Breast epithelium (tissue), 4 donors: ENCODE data around the gene PPP1R7. TPM values are rescaled to one million over a fixed set of nuclear protein-coding genes. Genes with fewer than 3 reads are reported as not detected.

Experiments used
- DNase-seq, 2 donors: peaks; one replicate each; pipeline ENCODE4 v3.0.0-alpha.2; 2019; ENCODE audit warnings: low spot score in 2 of 2
- H3K27ac ChIP-seq, 2 donors: fragments of 200-600 bp; sonication (generic) in 1 of 2; one replicate each; pipeline ENCODE4 v1.5.1; 2016 to 2019; ENCODE audit warnings: mild to moderate bottlenecking in 1 of 2
- H3K27me3 ChIP-seq, 2 donors: fragments of 200-600 bp; sonication (generic) in 1 of 2; one replicate each; pipeline versions ENCODE4 v1.5.1 to v1.6.0; 2017 to 2019; ENCODE audit warnings: control low read depth in 1 of 2, mild to moderate bottlenecking in 1 of 2
- H3K36me3 ChIP-seq: fragments of 200-600 bp; one replicate; pipeline ENCODE4 v1.5.1; 2019
- H3K4me1 ChIP-seq, 2 donors: fragments of 200-600 bp; sonication (generic); one replicate each; pipeline ENCODE4 v1.5.1; 2016 to 2019; ENCODE audit warnings: control low read depth in 1 of 2
- H3K4me3 ChIP-seq, 3 donors: fragments of 200-600 bp; sonication (generic); 1 replicate in 2 of 3; 2 replicates in 1 of 3; pipeline ENCODE4 v1.5.1; 2016 to 2019; ENCODE audit warnings: mild to moderate bottlenecking in 3 of 3, moderate library complexity in 2 of 3
- H3K9me3 ChIP-seq, 2 donors: fragments of 200-600 bp; sonication (generic) in 1 of 2; one replicate each; pipeline ENCODE4 v1.5.1; 2016 to 2019; ENCODE audit warnings: control low read depth in 1 of 2
- POLR2A ChIP-seq: fragments of 450-650 bp; IDR thresholded peaks from one replicate; pipeline ENCODE4 v1.6.1; 2016; ENCODE audit warnings: antibody characterized with exemption, mild to moderate bottlenecking, moderate library complexity
- POLR2AphosphoS5 ChIP-seq, 3 donors: sonication (generic); formaldehyde crosslinking; IDR thresholded peaks; one replicate each; pipeline ENCODE4 v1.6.1; 2017; ENCODE audit warnings: antibody characterized with exemption in 3 of 3
- intact Hi-C: fragments of 100-400 bp; cut with DNase I; formaldehyde crosslinking; loops from one replicate; pipeline ENCODE4 v1.15.1; 2023; ENCODE audit warnings: low total_unique reads
- total RNA-seq, 3 donors: library from RNA; depleted of rRNA; stranded (reverse); fragments of >200 nt; gene quantifications; one replicate each; pipeline ENCODE4 v1.1.0, GENCODE V29; 2016
- TF ChIP-seq, protein P1 (sequence below), 3 donors: fragments of 450-650 bp; IDR thresholded peaks; one replicate each; pipeline ENCODE4 v1.5.1; 2016 to 2017; ENCODE audit warnings: antibody characterized with exemption in 3 of 3, mild to moderate bottlenecking in 3 of 3, moderate library complexity in 3 of 3

PPP1R7 gene
- total RNA-seq, 3 donors from 2014 or later, result 39.4 to 50.9 (median 43.6) TPM

DNA sequence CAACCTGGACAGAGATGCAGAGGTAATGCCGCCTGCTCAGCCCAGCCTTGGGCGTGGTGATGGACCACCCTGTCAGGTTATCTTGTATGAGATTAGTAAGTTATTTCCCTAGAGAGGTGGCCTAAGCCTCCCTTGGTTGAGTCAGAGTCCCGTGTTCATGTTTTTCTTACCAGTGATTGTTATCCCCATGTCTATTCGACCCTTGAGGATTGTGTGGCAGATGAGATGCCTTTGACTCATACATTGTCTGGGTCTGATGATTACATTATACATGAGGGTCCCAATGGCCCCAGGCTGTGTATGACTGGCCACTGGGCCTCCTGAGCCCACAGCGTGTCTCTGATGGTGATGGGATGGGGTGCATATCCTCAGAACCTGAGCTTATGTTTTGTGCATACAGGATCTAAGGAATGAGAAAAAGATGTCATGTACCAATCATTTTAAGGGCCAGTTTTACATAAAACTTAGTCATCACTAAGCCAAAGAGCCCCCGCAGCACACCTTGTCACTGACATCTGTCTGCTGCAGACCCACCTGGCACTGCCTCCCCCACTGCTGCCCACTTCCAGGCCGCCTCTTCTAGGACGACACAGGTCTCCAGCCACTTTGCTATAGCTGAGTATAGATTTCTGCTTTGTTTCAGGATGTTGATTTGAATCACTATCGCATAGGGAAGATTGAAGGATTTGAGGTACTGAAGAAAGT is 7.7 kb downstream of the PPP1R7 start:
- no peak for DNase-seq
- no peaks in the 10 kb centered on the region for H3K27me3 ChIP-seq
- intact Hi-C loops, result no loop called here
- TF ChIP-seq POLR2A, result no peak
- TF ChIP-seq, protein P1, sequence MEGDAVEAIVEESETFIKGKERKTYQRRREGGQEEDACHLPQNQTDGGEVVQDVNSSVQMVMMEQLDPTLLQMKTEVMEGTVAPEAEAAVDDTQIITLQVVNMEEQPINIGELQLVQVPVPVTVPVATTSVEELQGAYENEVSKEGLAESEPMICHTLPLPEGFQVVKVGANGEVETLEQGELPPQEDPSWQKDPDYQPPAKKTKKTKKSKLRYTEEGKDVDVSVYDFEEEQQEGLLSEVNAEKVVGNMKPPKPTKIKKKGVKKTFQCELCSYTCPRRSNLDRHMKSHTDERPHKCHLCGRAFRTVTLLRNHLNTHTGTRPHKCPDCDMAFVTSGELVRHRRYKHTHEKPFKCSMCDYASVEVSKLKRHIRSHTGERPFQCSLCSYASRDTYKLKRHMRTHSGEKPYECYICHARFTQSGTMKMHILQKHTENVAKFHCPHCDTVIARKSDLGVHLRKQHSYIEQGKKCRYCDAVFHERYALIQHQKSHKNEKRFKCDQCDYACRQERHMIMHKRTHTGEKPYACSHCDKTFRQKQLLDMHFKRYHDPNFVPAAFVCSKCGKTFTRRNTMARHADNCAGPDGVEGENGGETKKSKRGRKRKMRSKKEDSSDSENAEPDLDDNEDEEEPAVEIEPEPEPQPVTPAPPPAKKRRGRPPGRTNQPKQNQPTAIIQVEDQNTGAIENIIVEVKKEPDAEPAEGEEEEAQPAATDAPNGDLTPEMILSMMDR (IDR thresholded peaks at IDR 0.05), result no peak
- H3K4me1 ChIP-seq, result peaks cover 0 to 11% of the 10 kb centered on the region in 2 donors
- H3K27ac ChIP-seq, result no peak overlapping the region
- H3K9me3 ChIP-seq, result no peaks in the 10 kb centered on the region
- no peaks in the 10 kb centered on the region for H3K36me3 ChIP-seq
- H3K4me3 ChIP-seq, result no peak overlapping the region

DNA sequence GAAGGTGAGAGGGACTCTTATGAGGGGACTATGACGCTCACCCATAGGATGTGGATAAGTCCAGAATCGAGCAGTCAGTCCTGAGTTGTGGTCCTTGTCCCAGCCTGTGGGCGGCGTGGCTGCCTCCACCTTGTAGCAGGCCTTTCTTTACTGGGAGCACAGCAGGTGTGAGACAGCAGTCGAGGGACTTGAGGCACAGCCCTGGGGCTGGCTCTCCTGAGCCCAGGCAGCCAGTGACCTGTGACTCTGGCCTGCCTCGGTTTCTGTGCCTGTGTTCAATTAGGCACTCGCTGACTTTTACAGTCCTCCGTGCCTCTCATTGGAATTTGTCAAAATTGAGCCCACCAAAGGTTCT is 8.3 kb downstream of the PPP1R7 start:
- no peak overlapping the region for H3K4me3 ChIP-seq
- no peaks in the 10 kb centered on the region for H3K36me3 ChIP-seq
- intact Hi-C loops, result no loop called here
- H3K4me1 ChIP-seq, result peaks cover 0 to 11% of the 10 kb centered on the region in 2 donors
- no peak for DNase-seq
- H3K27me3 ChIP-seq, result no peaks in the 10 kb centered on the region
- TF ChIP-seq POLR2AphosphoS5 (IDR thresholded peaks at IDR 0.05), result no peak
- TF ChIP-seq POLR2A, result no peak
- TF ChIP-seq, protein P1 (IDR thresholded peaks at IDR 0.05), result no peak
- H3K9me3 ChIP-seq, result no peaks in the 10 kb centered on the region
- no peak overlapping the region for H3K27ac ChIP-seq

DNA sequence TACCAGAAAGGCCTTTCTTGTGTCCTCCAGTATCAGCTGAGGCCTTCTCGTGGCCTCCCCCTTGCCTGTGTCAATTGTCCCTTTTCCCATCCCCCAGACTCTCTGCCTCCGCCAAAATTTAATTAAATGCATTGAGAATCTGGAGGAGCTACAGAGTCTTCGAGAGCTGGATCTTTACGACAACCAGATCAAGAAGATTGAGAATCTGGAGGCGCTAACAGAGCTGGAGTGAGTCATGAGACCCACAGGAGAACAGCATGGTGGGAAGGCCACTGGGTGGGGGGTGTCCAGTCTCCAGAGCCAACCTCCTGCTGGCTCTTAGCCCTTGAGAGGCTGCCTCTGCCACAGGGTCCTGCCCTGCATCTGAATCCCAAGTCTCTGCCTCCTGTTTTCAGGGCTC is 8.8 kb downstream of the PPP1R7 start:
- H3K27me3 ChIP-seq, result no peaks in the 10 kb centered on the region
- H3K9me3 ChIP-seq, result no peaks in the 10 kb centered on the region
- DNase-seq, result no peak
- no peak overlapping the region for H3K4me3 ChIP-seq
- H3K36me3 ChIP-seq, result no peaks in the 10 kb centered on the region
- TF ChIP-seq POLR2A, result no peak
- TF ChIP-seq POLR2AphosphoS5 (IDR thresholded peaks at IDR 0.05), result no peak
- TF ChIP-seq, protein P1 (IDR thresholded peaks at IDR 0.05), result no peak
- intact Hi-C loops, result no loop called here
- peaks cover 0 to 11% of the 10 kb centered on the region in 2 donors for H3K4me1 ChIP-seq
- no peak overlapping the region for H3K27ac ChIP-seq

DNA sequence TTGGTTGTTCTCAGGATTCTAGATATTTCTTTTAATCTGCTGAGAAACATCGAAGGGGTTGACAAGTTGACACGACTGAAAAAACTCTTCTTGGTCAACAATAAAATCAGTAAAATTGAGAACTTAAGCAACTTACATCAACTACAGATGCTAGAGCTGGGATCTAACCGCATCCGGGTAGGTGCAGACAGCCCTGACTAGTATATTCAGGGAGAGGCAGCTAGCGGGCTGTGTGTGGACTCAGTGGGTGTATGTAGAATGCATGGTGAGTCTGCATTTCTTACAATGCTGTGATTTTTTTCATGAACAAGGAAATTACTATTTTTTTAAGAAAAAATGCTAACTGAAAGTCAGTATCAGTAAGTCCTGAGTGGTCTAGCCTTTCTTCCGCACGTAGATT is 10.1 kb downstream of the PPP1R7 start:
- H3K9me3 ChIP-seq, result no peaks in the 10 kb centered on the region
- intact Hi-C loops, result no loop called here
- no peaks in the 10 kb centered on the region for H3K36me3 ChIP-seq
- no peaks in the 10 kb centered on the region for H3K27me3 ChIP-seq
- no peak overlapping the region for H3K4me3 ChIP-seq
- H3K27ac ChIP-seq, result no peak overlapping the region
- TF ChIP-seq, protein P1 (IDR thresholded peaks at IDR 0.05), result no peak
- TF ChIP-seq POLR2A, result no peak
- no peak for TF ChIP-seq POLR2AphosphoS5 (IDR thresholded peaks at IDR 0.05)
- DNase-seq, result no peak
- peaks cover 0 to 11% of the 10 kb centered on the region in 2 donors for H3K4me1 ChIP-seq

DNA sequence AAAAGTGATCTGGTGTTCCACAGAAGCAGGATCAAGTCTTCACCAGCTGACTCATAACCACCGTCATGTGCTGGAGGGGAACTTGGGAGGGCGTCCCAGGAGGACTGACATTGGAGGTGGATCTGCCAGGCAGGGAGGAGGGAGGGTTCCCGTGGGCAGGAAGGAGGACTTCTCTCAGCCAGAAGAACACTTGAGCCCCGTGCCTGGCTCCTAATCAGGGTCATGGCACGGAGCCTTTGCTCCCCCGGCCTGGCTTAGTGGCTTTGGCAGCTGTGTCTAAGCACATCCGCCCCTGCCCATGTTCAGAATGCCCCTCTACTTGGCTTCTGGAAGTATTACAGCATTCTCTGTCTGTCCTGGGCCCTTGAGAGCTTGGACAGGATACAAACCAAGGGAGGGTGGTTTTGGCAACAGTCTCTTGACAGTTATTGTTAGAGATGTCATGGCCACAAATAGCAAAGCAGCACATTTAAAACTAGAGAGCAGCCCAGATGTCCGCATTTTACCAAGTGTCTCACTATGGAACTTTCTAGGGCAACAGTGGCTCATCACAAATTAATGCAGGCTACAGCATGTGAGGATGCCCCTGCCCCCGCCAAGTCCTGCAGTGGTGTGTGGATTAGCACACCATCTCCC is 11.5 kb downstream of the PPP1R7 start:
- Histone ChIP-seq H3K36me3 (peaks cover 7% of the 10 kb centered on the region), H3K27me3 (no peaks in the 10 kb centered on the region), H3K9me3 (no peaks in the 10 kb centered on the region), H3K4me3 (no peak overlapping the region), H3K27ac (peak overlapping the region; percentile 38 to 81), H3K4me1 (peaks cover 0 to 11% of the 10 kb centered on the region in 2 donors)
- intact Hi-C loops, result no loop called here
- TF ChIP-seq POLR2A (no peak), POLR2AphosphoS5 (IDR thresholded peaks at IDR 0.05) (peak in 2 of 3 donors; percentile 38 to 57)
- TF ChIP-seq, protein P1 (IDR thresholded peaks at IDR 0.05), result no peak
- peak in 1 of 2 donors; percentile 57 for DNase-seq
